Activated gamma-delta T cell treated with Interleukin-2 at 50 U/mL for 16 hours (primary cell): ENCODE results near the gene CLCA2.
A peak's percentile ranks its signal among the peaks of the same experiment; 100 is the strongest.

Experiments
- DNase-seq: peaks from one replicate; pipeline ENCODE4 v3.0.0-alpha.2; 2020

Gene CLCA2

GRCh38 chr1:86477682-86478081 is 53.7 kb downstream of the CLCA2 start:
- no peak for DNase-seq

GRCh38 chr1:86478416-86479156 is 54.6 kb downstream of the CLCA2 start:
- DNase-seq, result no peak

- DNase-seq, result no peak
These were observed 58.0 kb downstream of the CLCA2 start for GRCh38 chr1:86481966-86482365.

- DNase-seq, result no peak
These were observed 63.3 kb downstream of the CLCA2 start for GRCh38 chr1:86487131-86487810.

GRCh38 chr1:86487811-86488141 is 63.8 kb downstream of the CLCA2 start:
- DNase-seq, result no peak

GRCh38 chr1:86489242-86489878 is 65.4 kb downstream of the CLCA2 start:
- no peak for DNase-seq

- DNase-seq, result no peak
These were observed 67.4 kb downstream of the CLCA2 start for GRCh38 chr1:86491171-86491950.

- no peak for DNase-seq
These were observed 74.3 kb downstream of the CLCA2 start for GRCh38 chr1:86498281-86498680.

- no peak for DNase-seq
These were observed 76.1 kb downstream of the CLCA2 start for GRCh38 chr1:86499987-86500593.

GRCh38 chr1:86500714-86501113 is 76.7 kb downstream of the CLCA2 start:
- no peak for DNase-seq

- DNase-seq, result peak; percentile 27
These were observed 78.2 kb downstream of the CLCA2 start for GRCh38 chr1:86502125-86502646.

- DNase-seq, result no peak
These were observed 78.9 kb downstream of the CLCA2 start for GRCh38 chr1:86502721-86503405.

- no peak for DNase-seq
These were observed 79.6 kb downstream of the CLCA2 start for GRCh38 chr1:86503406-86504136.

GRCh38 chr1:86504137-86504479 is 80.1 kb downstream of the CLCA2 start:
- no peak for DNase-seq

GRCh38 chr1:86504895-86505563 is 81.1 kb downstream of the CLCA2 start:
- no peak for DNase-seq

- DNase-seq, result no peak
These were observed 81.6 kb downstream of the CLCA2 start for GRCh38 chr1:86505564-86505902.
